Activated CD8-positive, alpha-beta T cell treated with anti-CD3 and anti-CD28 coated beads for 36 hours (primary cell): Measurements from ENCODE around the gene SPEF1. TPM values are rescaled to one million over a fixed set of nuclear protein-coding genes. Genes with fewer than 3 reads are reported as not detected.

Source experiments
- ATAC-seq: fragments of 200-7000 bp; cut with Tn5 transposase; one replicate; pipeline ENCODE4 v1.10.0; 2021; ENCODE audit warnings: mild to moderate bottlenecking, moderate library complexity
- CTCF ChIA-PET: fragments of 350-600 bp; sonication (Branson Sonifier 250); formaldehyde crosslinking; loops from one replicate; lab custom pipeline; 2021; ENCODE audit warnings: antibody characterized with exemption; lab: Charles Lee
- POLR2A ChIA-PET: fragments of 350-600 bp; sonication (Branson Sonifier 250); formaldehyde crosslinking; loops from one replicate; lab custom pipeline; 2021; ENCODE audit warnings: antibody characterized with exemption; lab: Charles Lee
- DNase-seq: peaks from one replicate; pipeline ENCODE4 v3.0.0-alpha.2; 2020
- H3K27ac Mint-ChIP-seq: one replicate; pipeline ENCODE4 v1.8.0; 2021; ENCODE audit warnings: mild to moderate bottlenecking, mixed read lengths
- H3K27me3 Mint-ChIP-seq: one replicate; pipeline ENCODE4 v1.8.0; 2021; ENCODE audit warnings: mixed read lengths
- H3K36me3 Mint-ChIP-seq: one replicate; pipeline ENCODE4 v1.8.0; 2021; ENCODE audit warnings: low read depth, mixed read lengths
- H3K4me1 Mint-ChIP-seq: one replicate; pipeline ENCODE4 v1.8.0; 2021; ENCODE audit warnings: low read depth, mixed read lengths
- H3K4me3 Mint-ChIP-seq: one replicate; pipeline ENCODE4 v1.8.0; 2021; ENCODE audit warnings: mild to moderate bottlenecking, moderate library complexity, mixed read lengths
- H3K9me3 Mint-ChIP-seq: one replicate; pipeline ENCODE4 v1.8.0; 2021; ENCODE audit warnings: mixed read lengths
- intact Hi-C: fragments of 100-400 bp; cut with micrococcal nuclease; formaldehyde crosslinking; loops from one replicate; pipeline ENCODE4 v1.10.0; 2022
- total RNA-seq, 2 experiments: library from RNA; stranded (reverse); gene quantifications; one replicate each; pipeline ENCODE4 v1.2.3, GENCODE V29; 2021
- TF ChIP-seq, protein P1 (sequence below): fragments of 200-600 bp; IDR thresholded peaks from one replicate; pipeline ENCODE4 v1.8.0; 2022; ENCODE audit warnings: antibody characterized with exemption, mild to moderate bottlenecking

Gene SPEF1
- total RNA-seq, 2 experiments from 2014 or later = 0.23 TPM; not detected in 1

DNA sequence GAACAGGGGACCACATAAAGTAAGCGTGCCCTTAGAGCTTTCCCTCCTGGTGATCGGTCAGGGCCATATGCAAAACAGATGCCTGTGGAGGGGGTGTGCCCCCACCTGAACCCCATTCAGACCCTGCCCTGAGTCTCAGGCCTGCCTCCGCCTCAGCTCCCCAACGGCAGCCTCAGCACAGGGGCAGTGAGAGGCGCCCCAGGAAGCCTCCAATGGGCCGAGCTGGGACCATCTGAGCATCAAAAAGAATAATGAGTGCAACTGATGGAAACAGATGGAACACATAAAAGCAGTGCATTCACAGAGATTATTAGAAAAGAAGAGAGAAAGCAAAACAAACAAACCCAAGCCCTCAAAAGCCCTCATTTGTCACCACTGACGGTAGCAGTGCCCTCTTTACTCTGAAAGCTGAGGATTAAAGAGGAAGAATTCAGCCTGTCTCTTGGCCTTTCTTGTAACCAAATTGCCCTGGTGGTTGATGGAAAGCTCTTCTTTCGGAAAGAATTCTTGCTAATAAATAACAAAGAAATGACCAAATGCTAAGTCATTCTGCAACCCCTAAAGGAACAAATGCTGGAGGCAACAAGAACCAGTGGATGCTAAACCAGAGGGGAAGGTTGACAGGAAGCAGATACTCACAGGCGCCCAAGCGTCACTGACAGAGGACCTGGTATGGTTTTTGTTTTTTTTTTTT, 20.4 kb downstream of the SPEF1 start:
- Mint-ChIP-seq H3K36me3 (peaks cover 12% of the 10 kb centered on the region), H3K4me1 (peaks cover 1% of the 10 kb centered on the region), H3K27me3 (no peaks in the 10 kb centered on the region), H3K27ac (no peak overlapping the region), H3K9me3 (no peaks in the 10 kb centered on the region), H3K4me3 (no peak overlapping the region)
- ATAC-seq (no peak), DNase-seq (no peak)
- intact Hi-C loops = no loop called here
- TF ChIP-seq, protein P1, sequence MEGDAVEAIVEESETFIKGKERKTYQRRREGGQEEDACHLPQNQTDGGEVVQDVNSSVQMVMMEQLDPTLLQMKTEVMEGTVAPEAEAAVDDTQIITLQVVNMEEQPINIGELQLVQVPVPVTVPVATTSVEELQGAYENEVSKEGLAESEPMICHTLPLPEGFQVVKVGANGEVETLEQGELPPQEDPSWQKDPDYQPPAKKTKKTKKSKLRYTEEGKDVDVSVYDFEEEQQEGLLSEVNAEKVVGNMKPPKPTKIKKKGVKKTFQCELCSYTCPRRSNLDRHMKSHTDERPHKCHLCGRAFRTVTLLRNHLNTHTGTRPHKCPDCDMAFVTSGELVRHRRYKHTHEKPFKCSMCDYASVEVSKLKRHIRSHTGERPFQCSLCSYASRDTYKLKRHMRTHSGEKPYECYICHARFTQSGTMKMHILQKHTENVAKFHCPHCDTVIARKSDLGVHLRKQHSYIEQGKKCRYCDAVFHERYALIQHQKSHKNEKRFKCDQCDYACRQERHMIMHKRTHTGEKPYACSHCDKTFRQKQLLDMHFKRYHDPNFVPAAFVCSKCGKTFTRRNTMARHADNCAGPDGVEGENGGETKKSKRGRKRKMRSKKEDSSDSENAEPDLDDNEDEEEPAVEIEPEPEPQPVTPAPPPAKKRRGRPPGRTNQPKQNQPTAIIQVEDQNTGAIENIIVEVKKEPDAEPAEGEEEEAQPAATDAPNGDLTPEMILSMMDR = no peak
- ChIA-PET POLR2A (interaction anchor here (1.9 kb wide), 1 partner anchor 60 kb away, joined by 5 read pairs; the partner anchor contains the start of gene AP5S1), CTCF (interaction anchor here (0.9 kb wide), 1 partner anchor 8 kb away, joined by 3 read pairs; no protein-coding TSS in a partner anchor)

DNA sequence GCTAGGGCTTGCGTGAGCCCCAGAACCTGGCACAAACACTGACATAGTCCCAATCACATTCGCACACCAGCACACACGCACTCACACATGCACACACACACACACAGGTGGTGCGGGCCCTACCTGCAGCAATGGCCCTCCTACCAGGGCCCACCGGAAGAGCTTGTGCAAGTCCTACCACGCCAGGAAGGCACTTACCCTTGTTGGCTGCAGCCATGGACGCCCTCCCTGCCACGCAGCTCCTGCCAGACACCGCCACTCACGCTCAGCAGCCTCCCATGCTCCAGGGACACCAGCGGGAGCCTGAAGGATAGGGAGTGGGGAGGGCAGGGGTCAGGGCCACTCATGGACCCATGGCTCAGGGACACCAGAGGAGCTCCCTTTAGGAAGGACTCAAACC, 21.4 kb downstream of the SPEF1 start:
- ChIA-PET POLR2A (interaction anchor here (1.9 kb wide), 1 partner anchor 61 kb away, joined by 5 read pairs; the partner anchor contains the start of gene AP5S1), CTCF (interaction anchor here (0.9 kb wide), 1 partner anchor 9 kb away, joined by 3 read pairs; no protein-coding TSS in a partner anchor)
- Mint-ChIP-seq H3K27me3 (no peaks in the 10 kb centered on the region), H3K4me3 (no peak overlapping the region), H3K9me3 (no peaks in the 10 kb centered on the region), H3K36me3 (peaks cover 12% of the 10 kb centered on the region), H3K4me1 (no peaks in the 10 kb centered on the region), H3K27ac (no peak overlapping the region)
- intact Hi-C loops = no loop called here
- TF ChIP-seq, protein P1 = no peak
- ATAC-seq (no peak), DNase-seq (no peak)

DNA sequence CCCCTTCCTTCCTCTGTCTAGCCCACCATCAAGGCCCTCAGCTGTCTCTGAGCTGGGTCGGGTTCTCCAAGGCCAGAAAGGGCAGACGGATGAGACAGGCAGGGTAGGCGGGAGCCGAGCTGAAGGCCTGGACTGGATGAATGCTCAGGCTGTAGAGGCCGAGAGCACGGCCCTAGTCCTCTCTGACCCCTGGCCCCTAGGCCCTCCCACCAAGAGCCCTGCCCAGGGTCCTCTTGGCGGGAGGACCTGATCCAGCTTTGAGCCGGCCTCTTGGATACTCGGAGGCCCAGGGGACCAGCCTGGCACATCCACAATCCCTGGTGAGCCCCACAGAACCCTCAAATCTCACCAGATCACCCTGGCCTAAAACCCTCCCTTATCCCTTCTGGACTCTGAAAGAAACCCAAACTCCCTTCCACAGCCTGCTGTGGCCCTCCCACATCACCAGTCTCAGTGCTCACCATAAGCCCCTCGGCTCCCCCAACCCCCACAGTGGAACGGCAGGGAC, 21.9 kb downstream of the SPEF1 start:
- TF ChIP-seq, protein P1 = no peak
- intact Hi-C loops = no loop called here
- ChIA-PET POLR2A (interaction anchor here (1.9 kb wide), 1 partner anchor 61 kb away, joined by 5 read pairs; the partner anchor contains the start of gene AP5S1), CTCF (interaction anchor here (0.7 kb wide), 1 partner anchor 8 kb away, joined by 3 read pairs; the partner anchor contains the start of gene ADISSP)
- no peaks in the 10 kb centered on the region for H3K9me3 Mint-ChIP-seq
- no peak overlapping the region for H3K4me3 Mint-ChIP-seq
- DNase-seq (no peak), ATAC-seq (no peak)
- no peaks in the 10 kb centered on the region for H3K4me1 Mint-ChIP-seq
- H3K27ac Mint-ChIP-seq = no peak overlapping the region
- peaks cover 12% of the 10 kb centered on the region for H3K36me3 Mint-ChIP-seq
- no peaks in the 10 kb centered on the region for H3K27me3 Mint-ChIP-seq

DNA sequence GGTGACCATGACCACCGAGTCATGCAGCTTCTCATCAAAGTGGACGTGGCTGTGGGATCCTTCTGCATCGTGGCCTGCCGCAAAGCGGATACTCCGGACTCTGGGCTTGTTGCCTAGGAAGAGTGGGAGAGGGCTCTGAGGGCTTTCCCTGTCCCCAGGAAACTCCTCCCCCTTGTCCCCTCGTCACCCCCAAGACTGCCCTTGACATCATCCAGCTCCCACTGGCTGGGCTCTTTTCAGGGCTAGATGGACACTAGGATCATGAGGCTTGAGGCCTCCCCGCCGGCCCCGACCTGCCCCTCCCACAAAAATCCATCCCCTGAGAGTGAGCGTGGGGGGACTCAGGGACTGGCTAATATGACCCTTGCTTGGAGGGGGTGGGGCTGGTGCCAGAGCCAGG, 22.7 kb downstream of the SPEF1 start:
- Mint-ChIP-seq H3K36me3 (peaks cover 12% of the 10 kb centered on the region), H3K27me3 (no peaks in the 10 kb centered on the region), H3K4me3 (no peak overlapping the region), H3K4me1 (no peaks in the 10 kb centered on the region), H3K9me3 (no peaks in the 10 kb centered on the region), H3K27ac (no peak overlapping the region)
- POLR2A ChIA-PET = interaction anchor here (1.9 kb wide), 1 partner anchor 10 kb away, joined by 10 read pairs; the partner anchor contains the start of gene ADISSP
- CTCF ChIA-PET = interaction anchor here (1.1 kb wide), 1 partner anchor 9 kb away, joined by 3 read pairs; the partner anchor contains the start of gene ADISSP
- no peak for DNase-seq
- intact Hi-C loops = no loop called here
- TF ChIP-seq, protein P1 = no peak
- no peak for ATAC-seq
